ENCODE measurements around the gene DCAF8L1. TPM values are rescaled to one million over a fixed set of nuclear protein-coding genes. Genes with fewer than 3 reads are reported as not detected.

The DCAF8L1 gene
- not detected in 5 replicates for total RNA-seq (2022; extraction: Qiagen RNA extraction; ENCODE audit: low read depth)

GRCh38 chrX:27981349-27981748 is at the start of gene DCAF8L1:
Gene DCAF8L1 (minus strand): TSS chrX:27981449. CDS start chrX:27981334, 115 bp downstream.

Other genes with a start within 250 kb of the DCAF8L1 start
- gene MAGEB10, start 173.5 kb downstream of the DCAF8L1 start, total RNA-seq (2022; extraction: Qiagen RNA extraction; ENCODE audit: low read depth) = not detected in 5 replicates

Measured in A549 treated with RU486 at 1 μM for 4 hours (cell line).